Activated T-helper 1 cell treated with anti-CD3 and anti-CD28 coated beads, Interleukin-12 subunit alpha, Interleukin-12 subunit beta, Interleukin-2, Interleukin-4 antibody, amounts not matched to agents 30 ng/mL and 10 ng/mL and 1 ng/mL, durations not matched to agents 14 hours and 24 hours and 36 hours (primary cell): Measurements from ENCODE around the gene TPO. TPM values are rescaled to one million over a fixed set of nuclear protein-coding genes. Genes with fewer than 3 reads are reported as not detected.
"Not testable (repeated sequence)": the region's sequence is repeated elsewhere in the genome, so short reads cannot be mapped to it uniquely, and the experiment has no call there.

Experiments
- DNase-seq: peaks from one replicate; pipeline ENCODE4 v3.0.0; 2021; ENCODE audit warnings: low spot score
- H3K27ac Mint-ChIP-seq: one replicate; pipeline ENCODE4 v1.8.0; 2021; ENCODE audit warnings: mild to moderate bottlenecking, mixed read lengths
- H3K27me3 Mint-ChIP-seq: one replicate; pipeline ENCODE4 v1.8.0; 2022; ENCODE audit warnings: mild to moderate bottlenecking, moderate library complexity, mixed read lengths; ENCODE audit not compliant: insufficient read depth
- H3K36me3 Mint-ChIP-seq: one replicate; pipeline ENCODE4 v1.8.0; 2021; ENCODE audit warnings: low read depth, mixed read lengths
- H3K4me1 Mint-ChIP-seq: one replicate; pipeline ENCODE4 v1.8.0; 2021; ENCODE audit warnings: low read depth, mixed read lengths
- H3K4me3 Mint-ChIP-seq: one replicate; pipeline ENCODE4 v1.8.0; 2021; ENCODE audit warnings: mild to moderate bottlenecking, moderate library complexity, mixed read lengths
- H3K9me3 Mint-ChIP-seq: one replicate; pipeline ENCODE4 v1.8.0; 2021; ENCODE audit warnings: mixed read lengths
- intact Hi-C: fragments of 100-400 bp; cut with micrococcal nuclease; formaldehyde crosslinking; loops from one replicate; pipeline ENCODE4 v1.15.1; 2024
- total RNA-seq: library from RNA; stranded (reverse); gene quantifications from 2 replicates; pipeline ENCODE4 v1.2.3, GENCODE V29; 2022

Gene TPO
- total RNA-seq, 1 donor from 2014 or later = not detected

DNA sequence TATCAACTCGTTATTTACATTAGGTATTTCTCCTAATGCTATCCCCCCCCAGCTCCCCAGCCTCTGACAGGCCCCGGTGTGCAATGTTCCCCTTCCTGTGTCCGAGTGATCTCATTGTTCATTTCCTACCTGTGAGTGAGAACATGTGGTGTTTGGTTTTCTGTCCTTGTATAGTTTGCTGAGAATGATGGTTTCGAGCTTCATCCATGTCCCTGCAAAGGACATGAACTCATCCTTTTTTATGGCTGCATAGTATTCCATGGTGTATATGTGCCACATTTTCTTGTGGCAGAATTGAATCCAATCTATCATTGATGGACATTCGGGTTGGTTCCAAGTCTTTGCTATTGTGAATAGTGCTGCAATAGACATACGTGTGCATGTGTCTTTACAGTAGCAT, 23.1 kb upstream of the TPO start:
- H3K27ac Mint-ChIP-seq, H3K27me3 Mint-ChIP-seq, H3K9me3 Mint-ChIP-seq, H3K4me1 Mint-ChIP-seq, intact Hi-C loops, H3K36me3 Mint-ChIP-seq, DNase-seq, H3K4me3 Mint-ChIP-seq: not testable (repeated sequence)

DNA sequence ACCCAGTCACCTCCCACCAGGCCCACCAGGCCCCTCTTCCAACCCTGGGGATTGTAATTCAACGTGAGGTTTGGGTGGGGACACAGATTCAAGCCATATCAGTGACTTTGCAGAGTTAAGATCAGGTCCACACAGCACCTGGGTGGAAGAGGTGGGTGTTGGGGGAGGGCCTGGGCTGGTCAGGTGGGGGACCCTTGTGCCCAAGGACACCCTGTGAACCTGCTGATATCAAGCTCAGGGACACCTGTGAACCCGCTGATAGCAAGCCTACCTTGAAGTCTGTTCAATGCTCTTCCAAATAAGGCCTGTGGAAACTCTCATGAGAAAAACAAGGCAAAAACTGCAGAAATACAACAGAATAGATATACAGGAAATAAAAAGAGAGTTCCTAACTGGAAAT, 19.9 kb upstream of the TPO start:
- Mint-ChIP-seq H3K4me3 (no peak overlapping the region), H3K9me3 (no peaks in the 10 kb centered on the region)

DNA sequence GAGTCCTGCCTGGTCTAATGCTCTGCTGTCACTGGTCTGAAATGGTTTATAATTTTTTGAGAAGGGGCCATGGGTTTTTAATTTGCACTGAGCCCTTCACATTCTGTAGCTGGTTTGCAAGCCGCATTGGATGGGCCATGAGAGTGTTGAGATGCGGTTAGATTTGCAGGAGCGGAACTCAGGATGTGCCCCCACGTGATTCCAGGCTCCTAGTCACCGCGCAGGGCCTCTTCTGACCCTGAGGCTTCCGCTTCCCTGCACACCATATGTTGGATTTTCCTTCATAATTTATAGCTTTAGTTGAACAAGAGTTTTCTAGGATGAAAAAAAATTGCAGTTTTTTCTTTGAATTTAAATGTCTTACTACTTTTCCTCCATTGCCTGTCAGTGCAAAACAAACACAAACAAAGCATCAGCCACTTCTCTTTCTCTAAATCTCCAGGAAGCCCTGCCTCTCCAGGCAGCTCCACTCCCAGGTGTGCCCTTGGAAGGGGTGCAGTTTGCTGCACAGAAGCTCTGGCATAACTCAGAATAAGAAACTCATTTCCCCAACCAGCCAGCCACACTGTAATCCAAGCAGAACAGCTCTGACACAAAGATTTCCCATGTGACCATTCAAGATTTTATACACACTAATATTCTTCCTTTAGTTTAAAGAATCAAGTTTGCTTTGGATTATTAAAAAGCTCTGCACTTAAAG, 18.4 kb upstream of the TPO start:
- intact Hi-C loops = no loop called here
- H3K27me3 Mint-ChIP-seq = peaks cover 2% of the 10 kb centered on the region
- H3K36me3 Mint-ChIP-seq = no peaks in the 10 kb centered on the region
- no peak overlapping the region for H3K4me3 Mint-ChIP-seq
- H3K4me1 Mint-ChIP-seq = peaks cover 3% of the 10 kb centered on the region
- DNase-seq = no peak
- no peaks in the 10 kb centered on the region for H3K9me3 Mint-ChIP-seq
- no peak overlapping the region for H3K27ac Mint-ChIP-seq

More for the DNA sequence above, 19.9 kb upstream of the TPO start:
- H3K27me3 Mint-ChIP-seq = no peaks in the 10 kb centered on the region
- intact Hi-C loops = no loop called here
- no peak overlapping the region for H3K27ac Mint-ChIP-seq
- no peaks in the 10 kb centered on the region for H3K36me3 Mint-ChIP-seq
- no peaks in the 10 kb centered on the region for H3K4me1 Mint-ChIP-seq
- no peak for DNase-seq

DNA sequence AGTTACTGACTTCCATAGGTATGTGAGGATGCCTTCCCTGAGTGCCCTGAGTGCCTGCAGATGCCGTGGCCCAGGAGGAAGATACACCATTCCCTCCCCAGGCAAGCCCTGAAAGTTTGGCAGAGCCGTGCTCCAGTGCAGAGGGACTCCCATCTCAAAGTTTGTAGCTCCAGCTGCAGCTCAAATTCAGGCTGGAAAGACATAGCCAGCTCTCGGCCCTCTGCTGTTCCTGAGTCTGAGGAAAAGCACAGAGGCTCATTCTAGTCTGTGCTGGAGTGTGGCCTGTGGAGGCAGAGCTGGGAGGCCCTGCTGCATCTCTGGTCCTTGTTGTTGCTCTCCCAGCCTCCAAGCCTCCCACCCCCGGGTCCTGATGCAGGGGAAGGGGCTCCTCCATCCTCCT, 15.9 kb upstream of the TPO start:
- intact Hi-C loops = no loop called here
- H3K27me3 Mint-ChIP-seq = peaks cover 2% of the 10 kb centered on the region
- H3K4me1 Mint-ChIP-seq = peaks cover 4% of the 10 kb centered on the region
- no peak overlapping the region for H3K27ac Mint-ChIP-seq
- H3K36me3 Mint-ChIP-seq = no peaks in the 10 kb centered on the region
- no peak overlapping the region for H3K4me3 Mint-ChIP-seq
- DNase-seq = no peak
- H3K9me3 Mint-ChIP-seq = peaks cover 4% of the 10 kb centered on the region

DNA sequence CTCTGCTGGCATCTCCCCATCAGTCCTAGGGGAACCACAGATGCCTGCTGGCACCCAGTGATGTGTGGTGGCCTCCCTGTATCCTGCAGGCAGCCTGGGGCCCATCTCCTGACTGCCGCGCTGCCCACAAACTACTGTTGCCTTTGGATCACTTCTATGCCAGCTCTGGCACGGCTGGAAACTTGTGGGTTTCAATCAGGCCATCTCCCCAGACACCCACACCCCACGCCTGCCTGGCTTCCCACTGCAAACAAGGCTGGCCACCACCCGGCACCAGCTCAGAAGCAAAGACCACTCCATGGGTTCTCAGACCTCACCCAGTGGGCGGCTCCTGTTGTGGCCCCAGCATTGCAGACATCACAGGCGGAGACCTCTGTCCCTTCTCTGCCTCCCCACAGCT, 15.1 kb upstream of the TPO start:
- Mint-ChIP-seq H3K36me3 (no peaks in the 10 kb centered on the region), H3K27ac (no peak overlapping the region), H3K4me3 (no peak overlapping the region), H3K9me3 (peaks cover 6% of the 10 kb centered on the region), H3K4me1 (peaks cover 4% of the 10 kb centered on the region), H3K27me3 (peaks cover 4% of the 10 kb centered on the region)
- DNase-seq = no peak
- intact Hi-C loops = no loop called here

DNA sequence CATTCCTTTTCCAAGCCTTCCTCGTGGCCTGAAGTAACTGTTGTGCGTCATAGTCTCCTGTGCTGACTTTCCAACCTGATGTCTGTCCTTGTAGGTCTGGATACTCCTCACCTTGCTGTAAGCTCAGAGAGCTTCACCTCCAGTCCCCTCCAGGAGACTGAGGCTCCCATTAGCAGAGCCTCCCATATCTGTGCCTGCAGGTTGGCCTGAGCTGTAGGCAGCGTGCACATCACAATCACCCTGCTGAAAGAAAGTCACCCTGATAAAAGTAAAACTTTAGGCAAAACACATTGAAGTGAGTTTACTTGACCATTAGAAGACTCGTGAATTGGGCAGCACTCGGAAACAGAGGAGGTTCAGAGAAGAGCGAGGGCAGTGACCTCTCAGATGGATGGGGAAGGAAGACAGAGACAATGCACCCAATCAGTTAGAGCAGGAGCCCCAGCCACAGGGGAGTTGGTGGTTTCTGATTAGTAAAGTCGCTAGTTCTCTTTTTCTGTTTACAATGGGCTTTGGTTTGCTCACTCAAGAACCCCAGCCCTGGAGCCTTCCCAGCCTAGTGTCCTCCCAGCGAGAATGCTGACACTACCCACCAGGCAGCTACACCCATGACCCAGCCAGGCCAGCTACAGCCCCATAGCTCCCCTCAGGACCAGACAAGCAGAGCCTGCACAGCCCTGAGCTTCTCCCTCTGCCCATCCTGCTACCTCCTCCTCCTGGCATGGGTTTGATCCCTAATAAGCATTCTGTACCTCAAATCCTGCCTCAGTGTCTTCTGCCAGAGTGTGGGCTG, 12.1 kb upstream of the TPO start:
- DNase-seq = no peak
- Mint-ChIP-seq H3K4me3 (no peak overlapping the region), H3K27ac (no peak overlapping the region), H3K9me3 (peaks cover 10% of the 10 kb centered on the region), H3K27me3 (peaks cover 4% of the 10 kb centered on the region), H3K36me3 (no peaks in the 10 kb centered on the region), H3K4me1 (peaks cover 4% of the 10 kb centered on the region)
- intact Hi-C loops = no loop called here

DNA sequence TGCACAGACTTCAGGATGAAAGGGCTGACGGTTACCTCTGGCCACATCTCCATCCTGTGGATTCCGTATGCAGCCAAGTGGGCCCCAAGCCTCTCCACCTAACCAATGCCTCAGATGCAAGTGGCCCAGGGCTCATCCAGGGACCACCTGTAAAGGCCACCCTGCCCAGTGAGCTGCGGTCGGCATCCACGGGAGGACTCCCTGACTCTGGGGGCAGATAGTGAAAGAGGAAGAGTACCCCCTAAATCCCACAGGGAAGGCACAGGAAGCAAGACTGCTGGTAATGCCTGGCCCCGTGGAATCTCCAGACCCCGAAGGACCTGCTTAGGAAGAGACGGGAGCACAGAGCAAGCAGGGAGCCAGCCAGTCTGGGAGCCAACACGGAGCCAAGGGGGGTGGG, 11.2 kb upstream of the TPO start:
- H3K27ac Mint-ChIP-seq = no peak overlapping the region
- intact Hi-C loops = no loop called here
- peaks cover 6% of the 10 kb centered on the region for H3K27me3 Mint-ChIP-seq
- peaks cover 10% of the 10 kb centered on the region for H3K9me3 Mint-ChIP-seq
- no peak for DNase-seq
- no peaks in the 10 kb centered on the region for H3K36me3 Mint-ChIP-seq
- H3K4me1 Mint-ChIP-seq = peaks cover 4% of the 10 kb centered on the region
- H3K4me3 Mint-ChIP-seq = no peak overlapping the region

DNA sequence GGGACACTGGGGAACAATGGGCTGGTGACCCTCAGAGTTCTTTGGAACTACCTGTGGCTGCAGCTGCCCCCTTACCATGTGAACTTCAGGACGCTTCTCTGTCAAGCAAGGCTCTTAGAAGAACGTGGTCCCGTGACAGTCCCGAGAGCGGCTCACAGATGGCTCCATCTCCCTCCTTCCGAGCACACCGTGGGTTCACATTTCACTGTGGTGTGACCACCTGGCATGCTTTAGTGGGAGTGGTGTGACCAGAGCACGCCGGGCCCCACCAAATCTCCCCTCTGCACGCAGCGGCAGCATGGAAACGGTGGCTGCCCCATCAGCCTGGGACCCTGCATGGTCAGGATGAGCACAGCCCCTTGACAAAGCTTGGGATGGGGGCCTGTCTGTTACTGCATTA, 9.7 kb upstream of the TPO start:
- peaks cover 6% of the 10 kb centered on the region for H3K27me3 Mint-ChIP-seq
- H3K27ac Mint-ChIP-seq = no peak overlapping the region
- H3K9me3 Mint-ChIP-seq = peaks cover 10% of the 10 kb centered on the region
- peaks cover 4% of the 10 kb centered on the region for H3K4me1 Mint-ChIP-seq
- H3K36me3 Mint-ChIP-seq = no peaks in the 10 kb centered on the region
- H3K4me3 Mint-ChIP-seq = no peak overlapping the region
- no peak for DNase-seq
- intact Hi-C loops = no loop called here

DNA sequence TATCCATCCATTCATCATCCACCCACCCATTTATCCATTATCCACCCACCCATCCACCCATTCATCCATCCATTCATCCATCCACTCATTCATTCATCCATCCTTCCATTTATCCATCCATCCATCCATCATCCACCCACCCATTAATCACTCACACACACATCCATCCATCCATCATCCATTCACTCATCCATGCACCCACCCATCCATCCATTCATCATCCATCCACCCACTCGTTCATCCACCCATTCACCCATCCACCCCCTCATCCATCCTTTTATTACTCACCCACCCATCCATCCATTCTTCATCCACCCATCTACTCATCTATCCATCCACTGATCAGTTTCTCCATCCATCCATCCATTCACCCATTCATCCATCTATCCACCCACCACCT, 8.1 kb upstream of the TPO start:
- intact Hi-C loops = no loop called here
- Mint-ChIP-seq H3K4me1 (no peaks in the 10 kb centered on the region), H3K36me3 (no peaks in the 10 kb centered on the region), H3K4me3 (no peak overlapping the region), H3K9me3 (peaks cover 10% of the 10 kb centered on the region), H3K27me3 (peaks cover 4% of the 10 kb centered on the region), H3K27ac (no peak overlapping the region)
- DNase-seq = no peak

DNA sequence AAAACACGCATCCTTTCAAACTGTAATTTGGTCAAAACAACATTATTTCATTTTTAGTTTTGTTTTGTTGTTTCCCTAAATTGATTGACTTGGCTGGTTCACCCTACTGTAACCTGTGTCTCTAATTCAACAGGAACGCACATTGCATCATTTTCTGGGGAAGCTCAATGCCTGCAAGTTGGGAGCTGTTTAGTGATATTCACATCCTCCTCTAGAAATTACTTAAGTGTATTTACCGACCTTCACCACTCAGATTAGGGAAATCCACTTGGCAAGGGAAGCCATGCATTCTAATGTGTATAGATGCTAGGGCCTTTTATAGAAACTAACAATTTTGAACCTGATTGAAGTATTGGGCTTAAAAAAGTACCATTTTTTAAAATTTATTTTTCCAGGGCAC, 7.3 kb upstream of the TPO start:
- no peak for DNase-seq
- intact Hi-C loops = no loop called here
- Mint-ChIP-seq H3K9me3 (peaks cover 10% of the 10 kb centered on the region), H3K27ac (no peak overlapping the region), H3K4me1 (no peaks in the 10 kb centered on the region), H3K27me3 (peaks cover 4% of the 10 kb centered on the region), H3K4me3 (no peak overlapping the region), H3K36me3 (no peaks in the 10 kb centered on the region)

DNA sequence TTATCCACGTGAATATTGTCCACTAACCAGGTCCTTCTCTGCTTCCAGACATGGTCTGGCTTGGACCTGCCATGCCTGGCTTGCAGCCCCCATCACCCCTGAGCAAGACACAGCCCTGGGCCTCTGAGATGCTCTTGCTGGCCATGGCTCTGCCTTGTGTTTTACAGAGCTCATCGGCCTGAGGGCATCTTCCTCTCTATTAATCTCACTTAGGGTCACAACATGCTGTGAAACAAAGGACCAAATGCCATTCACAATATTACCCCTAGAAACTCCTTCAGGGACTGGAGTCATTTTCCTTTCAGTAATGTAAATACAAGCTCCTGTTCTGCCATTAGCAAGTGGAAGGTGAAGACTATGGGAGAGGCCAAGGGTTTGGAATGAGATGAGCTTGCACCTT, 6.8 kb upstream of the TPO start:
- H3K9me3 Mint-ChIP-seq = peaks cover 10% of the 10 kb centered on the region
- intact Hi-C loops = no loop called here
- no peak for DNase-seq

DNA sequence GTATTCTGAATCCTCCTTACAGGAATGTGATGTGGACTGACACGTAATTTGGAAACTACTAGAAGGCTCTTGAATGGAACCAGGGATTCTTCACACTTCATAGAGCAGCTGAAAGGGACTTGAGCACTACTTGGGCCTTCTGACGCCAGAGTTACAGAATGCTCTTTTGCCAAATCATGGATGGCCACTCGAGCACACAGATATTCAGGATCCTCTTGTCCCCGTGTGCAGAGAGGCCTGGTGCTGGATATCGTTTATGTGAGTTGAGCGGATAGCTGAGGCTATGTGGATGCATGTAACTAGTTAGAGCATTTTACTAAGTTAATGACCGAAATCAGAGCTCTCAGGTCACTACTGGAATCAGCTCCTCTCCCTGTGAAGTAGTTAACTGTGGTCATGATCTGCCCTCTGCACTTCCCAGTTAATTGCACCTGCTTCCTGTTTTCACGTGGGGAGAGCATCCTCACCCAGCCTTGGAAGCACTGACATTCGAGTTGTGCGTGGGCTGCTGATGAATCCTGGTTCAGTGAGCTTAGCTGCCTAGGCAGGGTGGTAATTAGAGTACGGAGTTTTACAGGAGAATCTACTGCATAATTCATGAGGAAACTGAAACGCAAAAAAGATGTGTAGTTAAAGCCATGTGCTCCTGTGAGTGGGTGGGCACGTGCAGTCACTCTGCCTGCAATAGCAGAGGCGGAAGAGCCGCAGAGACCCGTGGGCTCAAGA, 5.2 kb upstream of the TPO start:
- H3K27me3 Mint-ChIP-seq = peaks cover 2% of the 10 kb centered on the region
- H3K4me1 Mint-ChIP-seq = no peaks in the 10 kb centered on the region
- no peak for DNase-seq
- no peak overlapping the region for H3K4me3 Mint-ChIP-seq
- no peaks in the 10 kb centered on the region for H3K36me3 Mint-ChIP-seq
- peaks cover 4% of the 10 kb centered on the region for H3K9me3 Mint-ChIP-seq
- intact Hi-C loops = no loop called here
- H3K27ac Mint-ChIP-seq = no peak overlapping the region

More for the DNA sequence above, 6.8 kb upstream of the TPO start:
- Mint-ChIP-seq H3K27ac (no peak overlapping the region), H3K4me1 (no peaks in the 10 kb centered on the region), H3K27me3 (peaks cover 4% of the 10 kb centered on the region), H3K4me3 (no peak overlapping the region), H3K36me3 (no peaks in the 10 kb centered on the region)

DNA sequence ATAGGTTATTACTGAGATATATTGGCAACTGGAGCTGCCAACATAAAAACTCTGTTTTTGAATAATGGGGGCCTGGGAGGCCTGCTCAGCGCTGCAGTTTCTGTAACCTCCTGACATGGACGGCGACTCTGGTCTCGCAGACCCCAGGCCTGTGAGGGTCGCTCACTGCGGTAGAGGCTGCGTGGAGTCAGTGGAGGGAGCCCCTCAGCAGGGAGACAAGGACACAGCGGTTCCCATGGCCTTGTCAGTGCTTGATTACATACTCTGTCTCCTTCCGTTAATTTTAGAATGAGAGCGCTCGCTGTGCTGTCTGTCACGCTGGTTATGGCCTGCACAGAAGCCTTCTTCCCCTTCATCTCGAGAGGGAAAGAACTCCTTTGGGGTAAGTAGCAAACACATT, 858 bp downstream of the TPO start:
- H3K4me3 Mint-ChIP-seq = no peak overlapping the region
- intact Hi-C loops = no loop called here
- H3K27ac Mint-ChIP-seq = no peak overlapping the region
- H3K36me3 Mint-ChIP-seq = no peaks in the 10 kb centered on the region
- DNase-seq = no peak
- no peaks in the 10 kb centered on the region for H3K4me1 Mint-ChIP-seq
- no peaks in the 10 kb centered on the region for H3K9me3 Mint-ChIP-seq
- no peaks in the 10 kb centered on the region for H3K27me3 Mint-ChIP-seq
